ENCODE results near the gene PCDH12. TPM values are rescaled to one million over a fixed set of nuclear protein-coding genes. Genes with fewer than 3 reads are reported as not detected.

PCDH12 gene
- total and polyA plus RNA-seq, 4 donors: 0.88 to 10.3 (median 4.5) TPM

GRCh38 chr5:141969783-141970771 lies 12.1 kb upstream of the PCDH12 start:
- WGBS, 2 donors: 65 to 72% methylated on average over 2 of the region's 2 CpGs
- H3K4me3 ChIP-seq (ENCODE audit: low read length in 2 of 2): peak overlapping the region; percentile 74 to 77
- peaks cover 0 to 3% of the 10 kb centered on the region in 2 donors for H3K4me1 ChIP-seq (ENCODE audit: control insufficient read depth in 1 of 2, insufficient read depth in 2 of 2, low read length in 2 of 2)
- ATAC-seq (ENCODE audit: low FRiP score): no peak
- H3K27ac ChIP-seq (ENCODE audit: low read depth in 1 of 2, low read length in 2 of 2): peak overlapping the region in 1 of 2 donors; percentile 91
- H3K36me3 ChIP-seq (ENCODE audit: control insufficient read depth in 1 of 2, insufficient read depth in 2 of 2, low read length in 1 of 2): peaks cover 0 to 2% of the 10 kb centered on the region in 2 donors
- intact Hi-C loops (cut with DNase I): loop anchor here in 1 of 2 donors (5.0 kb wide), 1 partner anchor 48 kb away; the partner anchor contains the start of gene DELE1
- H3K9me3 ChIP-seq (ENCODE audit: control insufficient read depth, low read length): no peaks in the 10 kb centered on the region
- no peak for DNase-seq
- no peaks in the 10 kb centered on the region for H3K27me3 ChIP-seq (ENCODE audit: control insufficient read depth in 1 of 2, insufficient read depth in 2 of 2, low read length in 1 of 2)

GRCh38 chr5:141968914-141969608 lies 11.1 kb upstream of the PCDH12 start, which contains the start of gene RNF14:
Gene RNF14, plus strand, starts transcription at chr5:141969105. Its CDS starts 4,484 bp downstream, at chr5:141973589.
- Histone ChIP-seq H3K9me3 (ENCODE audit: control insufficient read depth, low read length) (no peaks in the 10 kb centered on the region), H3K27me3 (ENCODE audit: control insufficient read depth in 1 of 2, insufficient read depth in 2 of 2, low read length in 1 of 2) (no peaks in the 10 kb centered on the region), H3K4me1 (ENCODE audit: control insufficient read depth in 1 of 2, insufficient read depth in 2 of 2, low read length in 2 of 2) (peaks cover 0 to 3% of the 10 kb centered on the region in 2 donors), H3K4me3 (ENCODE audit: low read length in 2 of 2) (peak within 1 kb of the TSS; percentile 74 to 77), H3K27ac (ENCODE audit: low read depth in 1 of 2, low read length in 2 of 2) (peak within 1 kb of the TSS; percentile 86 to 91), H3K36me3 (ENCODE audit: control insufficient read depth in 1 of 2, insufficient read depth in 2 of 2, low read length in 1 of 2) (peaks cover 0 to 2% of the 10 kb centered on the region in 2 donors)
- WGBS, 2 donors: 0 to 1% methylated on average over 59 to 63 of the region's 63 CpGs
- peak; percentile 99 for ATAC-seq (ENCODE audit: low FRiP score)
- intact Hi-C loops (cut with DNase I): loop anchor here in 1 of 2 donors (5.0 kb wide), 1 partner anchor 47 kb away; the partner anchor contains the start of gene DELE1
- DNase-seq: peak; percentile 97 to 98

GRCh38 chr5:141966963-141967333 lies 8.9 kb upstream of the PCDH12 start:
- intact Hi-C loops (cut with DNase I): loop anchor here in 1 of 2 donors (5.0 kb wide), 1 partner anchor 45 kb away; the partner anchor contains the start of gene DELE1
- ATAC-seq (ENCODE audit: low FRiP score) (no peak), DNase-seq (no peak)
- Histone ChIP-seq H3K27me3 (ENCODE audit: control insufficient read depth in 1 of 2, insufficient read depth in 2 of 2, low read length in 1 of 2) (no peaks in the 10 kb centered on the region), H3K4me3 (ENCODE audit: low read length in 2 of 2) (no peak overlapping the region), H3K4me1 (ENCODE audit: control insufficient read depth in 1 of 2, insufficient read depth in 2 of 2, low read length in 2 of 2) (peaks cover 0 to 3% of the 10 kb centered on the region in 2 donors), H3K27ac (ENCODE audit: low read depth in 1 of 2, low read length in 2 of 2) (no peak overlapping the region), H3K36me3 (ENCODE audit: control insufficient read depth in 1 of 2, insufficient read depth in 2 of 2, low read length in 1 of 2) (peaks cover 0 to 2% of the 10 kb centered on the region in 2 donors), H3K9me3 (ENCODE audit: control insufficient read depth, low read length) (no peaks in the 10 kb centered on the region)
- WGBS, 2 donors: 95 to 97% methylated on average over 2 of the region's 2 CpGs

GRCh38 chr5:141966275-141966962 lies 8.4 kb upstream of the PCDH12 start:
- peaks cover 0 to 2% of the 10 kb centered on the region in 2 donors for H3K36me3 ChIP-seq (ENCODE audit: control insufficient read depth in 1 of 2, insufficient read depth in 2 of 2, low read length in 1 of 2)
- intact Hi-C loops (cut with DNase I): loop anchor here in 1 of 2 donors (5.0 kb wide), 1 partner anchor 44 kb away; the partner anchor contains the start of gene DELE1
- H3K9me3 ChIP-seq (ENCODE audit: control insufficient read depth, low read length): no peaks in the 10 kb centered on the region
- H3K27me3 ChIP-seq (ENCODE audit: control insufficient read depth in 1 of 2, insufficient read depth in 2 of 2, low read length in 1 of 2): no peaks in the 10 kb centered on the region
- H3K27ac ChIP-seq (ENCODE audit: low read depth in 1 of 2, low read length in 2 of 2): no peak overlapping the region
- no peak overlapping the region for H3K4me3 ChIP-seq (ENCODE audit: low read length in 2 of 2)
- WGBS, 2 donors: 80 to 86% methylated on average over 4 of the region's 4 CpGs
- ATAC-seq (ENCODE audit: low FRiP score) (no peak), DNase-seq (no peak)
- H3K4me1 ChIP-seq (ENCODE audit: control insufficient read depth in 1 of 2, insufficient read depth in 2 of 2, low read length in 2 of 2): peaks cover 0 to 3% of the 10 kb centered on the region in 2 donors

- Histone ChIP-seq H3K9me3 (ENCODE audit: control insufficient read depth, low read length) (no peaks in the 10 kb centered on the region), H3K27me3 (ENCODE audit: control insufficient read depth in 1 of 2, insufficient read depth in 2 of 2, low read length in 1 of 2) (no peaks in the 10 kb centered on the region), H3K4me3 (ENCODE audit: low read length in 2 of 2) (no peak overlapping the region), H3K27ac (ENCODE audit: low read depth in 1 of 2, low read length in 2 of 2) (no peak overlapping the region), H3K4me1 (ENCODE audit: control insufficient read depth in 1 of 2, insufficient read depth in 2 of 2, low read length in 2 of 2) (peaks cover 0 to 1% of the 10 kb centered on the region in 2 donors), H3K36me3 (ENCODE audit: control insufficient read depth in 1 of 2, insufficient read depth in 2 of 2, low read length in 1 of 2) (no peaks in the 10 kb centered on the region)
- 58 to 67% methylated on average over 7 of the region's 7 CpGs for WGBS, 2 donors
- intact Hi-C loops (cut with DNase I): loop anchor here in 1 of 2 donors (5.0 kb wide), 1 partner anchor 43 kb away; the partner anchor contains the start of gene DELE1
- DNase-seq: no peak
- no peak for ATAC-seq (ENCODE audit: low FRiP score)
Measured at GRCh38 chr5:141965071-141965470, 7.1 kb upstream of the PCDH12 start.

- Histone ChIP-seq H3K4me3 (ENCODE audit: low read length in 2 of 2) (no peak overlapping the region), H3K36me3 (ENCODE audit: control insufficient read depth in 1 of 2, insufficient read depth in 2 of 2, low read length in 1 of 2) (no peaks in the 10 kb centered on the region), H3K9me3 (ENCODE audit: control insufficient read depth, low read length) (no peaks in the 10 kb centered on the region), H3K27ac (ENCODE audit: low read depth in 1 of 2, low read length in 2 of 2) (no peak overlapping the region), H3K27me3 (ENCODE audit: control insufficient read depth in 1 of 2, insufficient read depth in 2 of 2, low read length in 1 of 2) (no peaks in the 10 kb centered on the region), H3K4me1 (ENCODE audit: control insufficient read depth in 1 of 2, insufficient read depth in 2 of 2, low read length in 2 of 2) (no peaks in the 10 kb centered on the region)
- intact Hi-C loops (cut with DNase I): loop anchor here in 1 of 2 donors (5.0 kb wide), 1 partner anchor 86 kb away; the partner anchor contains the start of gene PCDH1
- DNase-seq: no peak
- WGBS, 2 donors: 60 to 61% methylated on average over 3 of the region's 3 CpGs
- no peak for ATAC-seq (ENCODE audit: low FRiP score)
Measured at GRCh38 chr5:141963701-141964100, 5.7 kb upstream of the PCDH12 start.

- no peaks in the 10 kb centered on the region for H3K36me3 ChIP-seq (ENCODE audit: control insufficient read depth in 1 of 2, insufficient read depth in 2 of 2, low read length in 1 of 2)
- ATAC-seq (ENCODE audit: low FRiP score): no peak
- H3K4me1 ChIP-seq (ENCODE audit: control insufficient read depth in 1 of 2, insufficient read depth in 2 of 2, low read length in 2 of 2): no peaks in the 10 kb centered on the region
- no peaks in the 10 kb centered on the region for H3K27me3 ChIP-seq (ENCODE audit: control insufficient read depth in 1 of 2, insufficient read depth in 2 of 2, low read length in 1 of 2)
- no peak overlapping the region for H3K4me3 ChIP-seq (ENCODE audit: low read length in 2 of 2)
- no peaks in the 10 kb centered on the region for H3K9me3 ChIP-seq (ENCODE audit: control insufficient read depth, low read length)
- 64 to 74% methylated on average over 3 of the region's 3 CpGs for WGBS, 2 donors
- intact Hi-C loops (cut with DNase I): loop anchor here (2.0 to 5.0 kb wide), 3 partner anchors 71 to 269 kb away; partner anchors contain the start of gene PCDH1 (in 1 of the 2)
- DNase-seq: no peak
- no peak overlapping the region for H3K27ac ChIP-seq (ENCODE audit: low read depth in 1 of 2, low read length in 2 of 2)
Measured at GRCh38 chr5:141961466-141961865, 3.5 kb upstream of the PCDH12 start.
